ENCODE results near the gene NR3C1. TPM values are rescaled to one million over a fixed set of nuclear protein-coding genes. Genes with fewer than 3 reads are reported as not detected.

NR3C1 gene
- total RNA-seq, 2 experiments from 2014 or later, result 52.7 to 55.6 TPM

DNA sequence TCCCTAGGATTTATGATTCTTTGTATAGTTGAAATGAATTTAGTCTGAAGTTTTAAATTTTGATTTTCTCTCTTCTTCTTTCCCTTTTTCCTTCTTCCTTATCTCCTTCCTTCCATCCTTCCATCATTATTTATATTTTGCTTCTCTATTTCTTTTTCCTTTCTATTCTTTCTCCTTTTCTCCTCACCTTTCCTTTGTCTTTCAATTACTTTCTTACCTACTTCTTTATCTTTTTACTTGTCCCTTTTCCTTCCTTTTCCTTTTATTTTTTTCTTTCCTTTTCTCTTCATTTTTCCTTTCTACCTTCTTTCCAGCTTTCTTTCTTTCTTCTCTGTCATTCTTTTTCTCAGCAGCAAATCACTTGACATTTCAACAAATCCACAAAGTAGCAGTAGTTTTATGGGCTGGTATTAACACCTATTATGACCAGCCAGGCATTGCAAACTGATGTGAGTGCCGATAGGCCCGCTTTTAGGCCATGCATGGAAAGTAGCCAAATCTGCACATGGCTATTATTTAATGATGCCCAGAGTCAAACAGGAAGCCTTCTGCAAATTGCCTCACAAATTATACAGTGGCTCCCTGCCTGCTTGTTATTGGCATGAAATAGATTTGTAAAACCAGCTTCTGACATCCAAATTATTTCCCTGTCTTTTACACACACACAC lies 37.1 kb upstream of the NR3C1 start:
- Mint-ChIP-seq H3K27me3 (no peaks in the 10 kb centered on the region), H3K27ac (no peak overlapping the region), H3K36me3 (ENCODE audit: low read depth) (no peaks in the 10 kb centered on the region), H3K4me3 (no peak overlapping the region), H3K4me1 (ENCODE audit: low read depth) (peaks cover 24% of the 10 kb centered on the region), H3K9me3 (no peaks in the 10 kb centered on the region)
- intact Hi-C loops (cut with micrococcal nuclease), result no loop called here
- DNase-seq (no peak), ATAC-seq (no peak)
- TF ChIP-seq, protein P1, sequence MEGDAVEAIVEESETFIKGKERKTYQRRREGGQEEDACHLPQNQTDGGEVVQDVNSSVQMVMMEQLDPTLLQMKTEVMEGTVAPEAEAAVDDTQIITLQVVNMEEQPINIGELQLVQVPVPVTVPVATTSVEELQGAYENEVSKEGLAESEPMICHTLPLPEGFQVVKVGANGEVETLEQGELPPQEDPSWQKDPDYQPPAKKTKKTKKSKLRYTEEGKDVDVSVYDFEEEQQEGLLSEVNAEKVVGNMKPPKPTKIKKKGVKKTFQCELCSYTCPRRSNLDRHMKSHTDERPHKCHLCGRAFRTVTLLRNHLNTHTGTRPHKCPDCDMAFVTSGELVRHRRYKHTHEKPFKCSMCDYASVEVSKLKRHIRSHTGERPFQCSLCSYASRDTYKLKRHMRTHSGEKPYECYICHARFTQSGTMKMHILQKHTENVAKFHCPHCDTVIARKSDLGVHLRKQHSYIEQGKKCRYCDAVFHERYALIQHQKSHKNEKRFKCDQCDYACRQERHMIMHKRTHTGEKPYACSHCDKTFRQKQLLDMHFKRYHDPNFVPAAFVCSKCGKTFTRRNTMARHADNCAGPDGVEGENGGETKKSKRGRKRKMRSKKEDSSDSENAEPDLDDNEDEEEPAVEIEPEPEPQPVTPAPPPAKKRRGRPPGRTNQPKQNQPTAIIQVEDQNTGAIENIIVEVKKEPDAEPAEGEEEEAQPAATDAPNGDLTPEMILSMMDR (IDR thresholded peaks at IDR 0.05), result peak; percentile 32
- CTCF ChIA-PET, result no interaction called here
- POLR2A ChIA-PET, result interaction anchor here (0.9 to 1.5 kb wide), 2 partner anchors 36 to 37 kb away, joined by 3 read pairs; partner anchors contain the start of gene NR3C1

- Mint-ChIP-seq H3K27me3 (no peaks in the 10 kb centered on the region), H3K27ac (peak overlapping the region; percentile 69), H3K4me3 (no peak overlapping the region), H3K36me3 (ENCODE audit: low read depth) (no peaks in the 10 kb centered on the region), H3K4me1 (ENCODE audit: low read depth) (peaks cover 49% of the 10 kb centered on the region), H3K9me3 (no peaks in the 10 kb centered on the region)
- POLR2A ChIA-PET, result interaction anchor here (1.6 kb wide), 1 partner anchor 9 kb away, joined by 3 read pairs; no protein-coding TSS in a partner anchor
- DNase-seq (no peak), ATAC-seq (no peak)
- CTCF ChIA-PET, result interaction anchor here (0.8 to 0.9 kb wide), 2 partner anchors 9 to 571 kb away, joined by 3 read pairs; no protein-coding TSS in a partner anchor
- TF ChIP-seq, protein P1 (IDR thresholded peaks at IDR 0.05), result no peak
- intact Hi-C loops (cut with micrococcal nuclease), result no loop called here
Observed at GRCh38 chr5:143437666-143438273, 34.3 kb upstream of the NR3C1 start.

GRCh38 chr5:143436871-143437270 lies 33.4 kb upstream of the NR3C1 start:
- CTCF ChIA-PET, result no interaction called here
- Mint-ChIP-seq H3K27me3 (no peaks in the 10 kb centered on the region), H3K36me3 (ENCODE audit: low read depth) (no peaks in the 10 kb centered on the region), H3K4me1 (ENCODE audit: low read depth) (peaks cover 58% of the 10 kb centered on the region), H3K4me3 (no peak overlapping the region), H3K27ac (peak overlapping the region; percentile 9), H3K9me3 (no peaks in the 10 kb centered on the region)
- DNase-seq (no peak), ATAC-seq (peak; percentile 69)
- TF ChIP-seq, protein P1 (IDR thresholded peaks at IDR 0.05), result no peak
- intact Hi-C loops (cut with micrococcal nuclease), result no loop called here
- POLR2A ChIA-PET, result interaction anchor here (1.6 to 5.8 kb wide), 2 partner anchors 10 to 33 kb away, joined by 3 to 50 read pairs; partner anchors contain the start of gene NR3C1

DNA sequence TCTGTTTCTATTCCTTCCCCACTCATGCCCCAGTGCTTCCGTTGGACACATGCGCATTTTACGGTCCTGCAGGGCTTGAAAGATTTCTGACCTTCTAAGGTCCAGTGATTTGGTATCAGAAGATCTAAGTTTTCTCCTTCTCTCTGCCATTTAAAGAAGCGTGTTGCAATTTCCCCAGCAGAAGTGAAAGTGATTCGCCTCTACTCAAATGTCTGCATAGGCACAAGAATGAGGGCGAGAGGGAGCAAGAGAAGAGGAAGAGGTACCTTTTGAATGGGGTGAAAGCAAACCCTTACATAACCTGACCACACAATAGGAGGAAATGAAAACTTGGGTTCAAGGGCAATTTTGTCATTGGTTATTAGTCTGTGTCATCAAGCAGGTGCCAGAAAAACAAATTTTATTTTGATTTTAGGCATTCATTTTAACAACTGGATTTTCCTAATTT lies 31.7 kb upstream of the NR3C1 start:
- peak; percentile 49 for DNase-seq

More for the DNA sequence above, 31.7 kb upstream of the NR3C1 start:
- peak overlapping the region; percentile 98 for H3K27ac Mint-ChIP-seq
- TF ChIP-seq, protein P1 (IDR thresholded peaks at IDR 0.05), result no peak
- no peaks in the 10 kb centered on the region for H3K27me3 Mint-ChIP-seq
- peak; percentile 25 for ATAC-seq
- H3K4me1 Mint-ChIP-seq (ENCODE audit: low read depth), result peaks cover 68% of the 10 kb centered on the region
- ChIA-PET POLR2A (interaction anchor here (0.7 to 5.8 kb wide), 4 partner anchors 12 to 34 kb away, joined by 3 to 50 read pairs (median 5); partner anchors contain the start of gene NR3C1), CTCF (interaction anchor here (1.4 kb wide), 1 partner anchor 9 kb away, joined by 5 read pairs; no protein-coding TSS in a partner anchor)
- no peaks in the 10 kb centered on the region for H3K36me3 Mint-ChIP-seq (ENCODE audit: low read depth)
- intact Hi-C loops (cut with micrococcal nuclease), result no loop called here
- no peaks in the 10 kb centered on the region for H3K9me3 Mint-ChIP-seq
- peak overlapping the region; percentile 86 for H3K4me3 Mint-ChIP-seq
